GM23338 (cell line): Measurements from ENCODE around the gene TOMM6.

ENCODE experiments used
- CREB1 ChIP-seq: fragments of 250-450 bp; sonication (Bioruptor Pico); IDR thresholded peaks from 2 replicates; pipeline ENCODE4 v1.5.0; 2020; ENCODE audit warnings: low read depth, mild to moderate bottlenecking, moderate library complexity
- EZH2 ChIP-seq: fragments of 200-600 bp; sonication (generic); IDR thresholded peaks from one replicate; pipeline ENCODE4 v1.8.0; 2017; ENCODE audit warnings: antibody characterized with exemption, mild to moderate bottlenecking, low read depth; ENCODE audit not compliant: unreplicated experiment
- EZH2phosphoT487 ChIP-seq: fragments of 200-600 bp; sonication (generic); IDR thresholded peaks from one replicate; pipeline ENCODE4 v1.8.1; 2018; ENCODE audit warnings: antibody characterized with exemption; ENCODE audit not compliant: unreplicated experiment
- TF ChIP-seq, protein P1 (sequence below), 2 experiments: fragments of 200-600 bp in 1 of 2; sonication (generic) in 1 of 2; conservative IDR thresholded peaks; 2 replicates each; pipeline versions ENCODE4 v1.5.1 to v1.6.1; 2016 to 2017; ENCODE audit warnings: antibody characterized with exemption in 2 of 2, low read depth in 2 of 2, mild to moderate bottlenecking in 2 of 2, moderate library complexity in 1 of 2

DNA sequence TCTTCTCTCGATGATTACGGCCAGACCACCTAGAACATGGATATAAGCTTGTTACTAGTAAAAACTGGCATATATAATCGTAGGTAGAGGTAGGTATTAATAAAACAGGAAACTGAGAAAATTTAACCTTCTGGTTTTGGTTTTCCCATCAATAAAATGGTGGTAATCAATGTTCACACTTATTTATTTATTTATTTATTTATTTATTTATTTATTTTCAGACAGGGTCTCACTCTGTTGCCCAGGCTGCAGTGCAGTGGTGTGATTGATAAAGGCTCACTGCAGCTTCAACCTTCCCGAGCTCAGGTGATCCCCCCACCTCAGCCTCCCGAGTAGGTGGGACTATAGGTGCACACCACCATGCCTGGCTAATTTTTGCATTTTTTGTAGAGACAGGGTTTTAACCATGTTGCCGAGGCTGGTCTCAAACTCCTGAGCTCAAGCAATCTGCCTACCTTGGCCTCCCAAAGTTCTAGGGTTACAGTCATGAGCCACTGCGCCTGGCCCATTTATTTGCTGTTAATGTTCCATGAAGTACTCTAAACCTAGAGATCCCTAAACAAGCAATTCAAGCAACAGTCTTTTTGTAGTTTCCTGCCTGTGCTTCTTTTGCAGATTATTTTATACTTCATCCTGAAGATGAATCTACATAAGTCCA lies 11.5 kb downstream of the TOMM6 start:
- TF ChIP-seq, protein P1, sequence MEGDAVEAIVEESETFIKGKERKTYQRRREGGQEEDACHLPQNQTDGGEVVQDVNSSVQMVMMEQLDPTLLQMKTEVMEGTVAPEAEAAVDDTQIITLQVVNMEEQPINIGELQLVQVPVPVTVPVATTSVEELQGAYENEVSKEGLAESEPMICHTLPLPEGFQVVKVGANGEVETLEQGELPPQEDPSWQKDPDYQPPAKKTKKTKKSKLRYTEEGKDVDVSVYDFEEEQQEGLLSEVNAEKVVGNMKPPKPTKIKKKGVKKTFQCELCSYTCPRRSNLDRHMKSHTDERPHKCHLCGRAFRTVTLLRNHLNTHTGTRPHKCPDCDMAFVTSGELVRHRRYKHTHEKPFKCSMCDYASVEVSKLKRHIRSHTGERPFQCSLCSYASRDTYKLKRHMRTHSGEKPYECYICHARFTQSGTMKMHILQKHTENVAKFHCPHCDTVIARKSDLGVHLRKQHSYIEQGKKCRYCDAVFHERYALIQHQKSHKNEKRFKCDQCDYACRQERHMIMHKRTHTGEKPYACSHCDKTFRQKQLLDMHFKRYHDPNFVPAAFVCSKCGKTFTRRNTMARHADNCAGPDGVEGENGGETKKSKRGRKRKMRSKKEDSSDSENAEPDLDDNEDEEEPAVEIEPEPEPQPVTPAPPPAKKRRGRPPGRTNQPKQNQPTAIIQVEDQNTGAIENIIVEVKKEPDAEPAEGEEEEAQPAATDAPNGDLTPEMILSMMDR (conservative IDR thresholded peaks at IDR 0.05; ENCODE audit: low read depth in 2 of 2) = no peak
- no peak for TF ChIP-seq EZH2phosphoT487
- no peak for TF ChIP-seq CREB1 (CRISPR knock-in tag)
- TF ChIP-seq EZH2 = no peak
